VCaP (cell line): Measurements from ENCODE around the gene PARP1.
"Not testable (repeated sequence)": the region's sequence is repeated elsewhere in the genome, so short reads cannot be mapped to it uniquely, and the experiment has no call there.

Experiments used
- H3K27ac ChIP-seq: fragments of 450-650 bp; 2 replicates; pipeline ENCODE4 v1.5.1; 2017
- CTCF ChIP-seq: fragments of 450-650 bp; conservative IDR thresholded peaks from 2 replicates; pipeline ENCODE4 v1.5.1; 2017; ENCODE audit warnings: mild to moderate bottlenecking, moderate library complexity

Gene PARP1

GRCh38 chr1:226438007-226438406, 30.1 kb upstream of the PARP1 start:
- TF ChIP-seq CTCF, result peak; percentile 36; the same call in 1 of the 2 replicates
- H3K27ac ChIP-seq, result no peak overlapping the region

GRCh38 chr1:226436855-226437491, 29.1 kb upstream of the PARP1 start:
- no peak for TF ChIP-seq CTCF
- H3K27ac ChIP-seq, result peak overlapping the region; percentile 39

GRCh38 chr1:226436472-226436854, 28.6 kb upstream of the PARP1 start:
- H3K27ac ChIP-seq, result peak overlapping the region; percentile 39
- no peak for TF ChIP-seq CTCF

GRCh38 chr1:226433341-226433720, 25.4 kb upstream of the PARP1 start:
- no peak overlapping the region for H3K27ac ChIP-seq
- TF ChIP-seq CTCF, result no peak

GRCh38 chr1:226432586-226433340, 24.9 kb upstream of the PARP1 start:
- H3K27ac ChIP-seq, result no peak overlapping the region
- TF ChIP-seq CTCF, result no peak

GRCh38 chr1:226431898-226432297, 24.0 kb upstream of the PARP1 start:
- not testable (repeated sequence) for H3K27ac ChIP-seq

GRCh38 chr1:226429858-226430715, 22.2 kb upstream of the PARP1 start:
- TF ChIP-seq CTCF, result no peak
- no peak overlapping the region for H3K27ac ChIP-seq
